ENCODE data around the gene IMMP2L.

DNA sequence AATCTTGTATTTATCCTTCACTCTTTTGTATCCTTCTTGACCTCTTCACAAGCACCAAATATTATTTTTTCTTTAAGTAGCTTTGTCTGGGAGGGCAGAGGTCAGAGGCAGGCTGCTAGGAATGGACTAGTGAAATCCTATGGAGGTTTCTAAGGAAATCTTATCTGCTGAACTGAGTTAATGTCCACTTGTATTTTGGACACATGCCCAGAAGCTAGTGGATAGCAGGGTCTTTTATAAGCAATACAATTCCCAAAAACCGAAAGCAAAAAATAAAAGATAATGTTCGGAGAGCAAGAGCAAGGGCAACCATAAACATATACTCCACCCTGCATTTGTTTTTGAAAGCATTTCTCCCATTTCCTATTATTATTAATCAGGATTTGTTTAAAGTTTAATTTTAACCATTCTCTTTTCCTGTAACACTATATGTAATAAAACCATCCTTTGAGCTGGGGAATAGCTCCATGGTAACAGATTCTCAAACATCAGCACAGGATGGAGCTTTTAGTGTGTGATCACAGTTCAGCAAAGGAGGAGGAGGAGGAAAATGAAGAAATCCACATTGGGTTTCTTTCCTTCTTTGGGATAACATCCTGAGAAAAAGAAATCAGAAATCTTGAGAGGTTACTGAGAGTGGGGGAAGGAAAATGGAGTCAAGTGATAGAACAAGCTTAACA lies 799.6 kb downstream of the IMMP2L start:
- TF ChIP-seq SP1 (IDR thresholded peaks at IDR 0.05) (no peak), ZNF384 (IDR thresholded peaks at IDR 0.05) (no peak), TARDBP (IDR thresholded peaks at IDR 0.05) (no peak), FOXA1 (IDR thresholded peaks at IDR 0.05) (no peak), ELF4 (IDR thresholded peaks at IDR 0.05) (no peak), FOXM1 (IDR thresholded peaks at IDR 0.05; ENCODE audit: borderline replicate concordance) (no peak), FOXK2 (IDR thresholded peaks at IDR 0.05) (no peak), HDGF (IDR thresholded peaks at IDR 0.05; ENCODE audit: borderline replicate concordance) (no peak)
- TF ChIP-seq, protein P1, sequence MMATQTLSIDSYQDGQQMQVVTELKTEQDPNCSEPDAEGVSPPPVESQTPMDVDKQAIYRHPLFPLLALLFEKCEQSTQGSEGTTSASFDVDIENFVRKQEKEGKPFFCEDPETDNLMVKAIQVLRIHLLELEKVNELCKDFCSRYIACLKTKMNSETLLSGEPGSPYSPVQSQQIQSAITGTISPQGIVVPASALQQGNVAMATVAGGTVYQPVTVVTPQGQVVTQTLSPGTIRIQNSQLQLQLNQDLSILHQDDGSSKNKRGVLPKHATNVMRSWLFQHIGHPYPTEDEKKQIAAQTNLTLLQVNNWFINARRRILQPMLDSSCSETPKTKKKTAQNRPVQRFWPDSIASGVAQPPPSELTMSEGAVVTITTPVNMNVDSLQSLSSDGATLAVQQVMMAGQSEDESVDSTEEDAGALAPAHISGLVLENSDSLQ (IDR thresholded peaks at IDR 0.05) = no peak
